Hematopoietic multipotent progenitor cell treated with erythropoietin and hydrocortisone succinate and interleukin-3 and kit ligand, for 8 days (in vitro differentiated cells): Measurements from ENCODE around the gene CHPF.

ENCODE experiments used
- DNase-seq: peaks from one replicate; pipeline ENCODE4 v3.0.0-alpha.2; 2015

Gene CHPF

GRCh38 chr2:219492575-219492974 lies 51.0 kb downstream of the CHPF start:
- no peak for DNase-seq

GRCh38 chr2:219491278-219491963 lies 52.2 kb downstream of the CHPF start:
- no peak for DNase-seq

GRCh38 chr2:219490600-219491130 lies 52.9 kb downstream of the CHPF start:
- DNase-seq, result no peak

GRCh38 chr2:219490186-219490585 lies 53.4 kb downstream of the CHPF start:
- no peak for DNase-seq

GRCh38 chr2:219489315-219489714 lies 54.3 kb downstream of the CHPF start:
- DNase-seq, result no peak
